A673 (cell line): ENCODE results near the gene HDDC3. TPM values are rescaled to one million over a fixed set of nuclear protein-coding genes. Genes with fewer than 3 reads are reported as not detected.

Experiments
- BruUV-seq: library from RNA; stranded (reverse); fragments of 400-500 nt; replicated peaks from 2 replicates; lab custom pipeline; 2021; lab: Mats Ljungman, UMichigan
- CTCF ChIA-PET: fragments of 300-600 bp; sonication (Branson Sonifier 250); formaldehyde crosslinking; loops from one replicate; lab custom pipeline; 2022; ENCODE audit warnings: antibody characterized with exemption; lab: Charles Lee
- POLR2A ChIA-PET: fragments of 300-600 bp; sonication (Branson Sonifier 250); formaldehyde crosslinking; loops from one replicate; lab custom pipeline; 2022; ENCODE audit warnings: antibody characterized with exemption; ENCODE audit not compliant: low non-redundant PET; lab: Charles Lee
- DNase-seq: peaks from one replicate; pipeline ENCODE4 v3.0.0-alpha.2; 2015; ENCODE audit warnings: low spot score
- H3K27ac ChIP-seq: fragments of 200-600 bp; sonication (generic); 2 replicates; pipeline ENCODE4 v1.5.1; 2016; ENCODE audit warnings: mixed run types, low read depth, mild to moderate bottlenecking, mixed read lengths, antibody characterized with exemption, low read length; ENCODE audit not compliant: poor library complexity, severe bottlenecking
- H3K27me3 ChIP-seq: fragments of 200-600 bp; sonication (generic); replicated peaks from 2 replicates; pipeline ENCODE4 v1.6.1; 2017; ENCODE audit warnings: mixed run types, low read depth, mild to moderate bottlenecking, mixed read lengths, antibody characterized with exemption, low read length; ENCODE audit not compliant: insufficient read depth, poor library complexity
- H3K36me3 ChIP-seq: fragments of 200-600 bp; sonication (generic); 2 replicates; pipeline ENCODE4 v1.6.1; 2016; ENCODE audit warnings: mixed run types, mild to moderate bottlenecking, mixed read lengths, antibody characterized with exemption, low read length; ENCODE audit not compliant: insufficient read depth, poor library complexity, severe bottlenecking
- H3K4me1 ChIP-seq: fragments of 200-600 bp; sonication (generic); 2 replicates; pipeline ENCODE4 v1.6.1; 2017; ENCODE audit warnings: mixed run types, mild to moderate bottlenecking, mixed read lengths, antibody characterized with exemption, low read length; ENCODE audit not compliant: insufficient read depth, poor library complexity, severe bottlenecking
- H3K4me3 ChIP-seq: fragments of 200-600 bp; sonication (generic); 2 replicates; pipeline ENCODE4 v1.5.1; 2016; ENCODE audit warnings: low read depth, mixed run types, mild to moderate bottlenecking, mixed read lengths, low read length; ENCODE audit not compliant: poor library complexity, severe bottlenecking
- H3K9me3 ChIP-seq: fragments of 200-600 bp; sonication (generic); 2 replicates; pipeline ENCODE4 v1.6.1; 2016; ENCODE audit warnings: mixed run types, low read depth, mild to moderate bottlenecking, mixed read lengths, antibody characterized with exemption, low read length; ENCODE audit not compliant: poor library complexity, severe bottlenecking
- CTCF ChIP-seq: fragments of 300-800, 200-600 bp; sonication (generic); conservative IDR thresholded peaks from 2 replicates; pipeline ENCODE4 v1.5.1; 2017; ENCODE audit warnings: low read depth, mild to moderate bottlenecking, antibody characterized with exemption, low read length, moderate library complexity, mixed read lengths
- EZH2 ChIP-seq: fragments of 200-600 bp; sonication (generic); IDR thresholded peaks from 2 replicates; pipeline ENCODE4 v1.6.1; 2017; ENCODE audit warnings: borderline replicate concordance, low read depth, mild to moderate bottlenecking, mixed read lengths, antibody characterized with exemption, low read length; ENCODE audit not compliant: poor library complexity, severe bottlenecking
- intact Hi-C: fragments of 100-400 bp; cut with micrococcal nuclease; formaldehyde crosslinking; loops from one replicate; pipeline ENCODE4 v1.10.0; 2022; ENCODE audit not compliant: unreplicated experiment
- total RNA-seq: library from RNA; stranded (reverse); gene quantifications from 2 replicates; pipeline ENCODE4 v1.2.3, GENCODE V29; 2021

Gene HDDC3
- total RNA-seq, 1 experiment from 2014 or later, result 23.9 TPM

DNA sequence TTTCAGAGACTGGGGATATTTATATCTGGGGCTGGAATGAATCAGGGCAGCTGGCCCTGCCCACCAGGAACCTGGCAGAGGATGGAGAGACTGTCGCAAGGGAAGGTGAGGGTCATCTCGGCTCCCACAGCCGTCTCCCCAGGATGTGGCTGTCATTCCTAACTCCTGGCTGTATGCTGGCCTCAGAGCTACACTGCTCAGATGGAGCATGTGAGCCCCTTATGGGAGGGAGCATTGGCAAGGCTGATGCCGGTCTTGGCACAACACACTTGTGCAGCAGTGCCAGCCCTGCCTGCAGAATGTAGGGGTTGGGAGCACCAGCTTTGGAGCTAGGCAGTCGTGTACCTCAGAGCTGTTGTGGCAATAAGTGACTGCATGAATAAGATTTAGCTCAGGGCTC is 27.5 kb upstream of the HDDC3 start:
- Histone ChIP-seq H3K27me3 (no peaks in the 10 kb centered on the region), H3K9me3 (no peaks in the 10 kb centered on the region), H3K27ac (no peak overlapping the region), H3K4me1 (peaks cover 15% of the 10 kb centered on the region), H3K36me3 (peaks cover 56% of the 10 kb centered on the region), H3K4me3 (no peak overlapping the region)
- TF ChIP-seq CTCF (no peak), EZH2 (no peak)
- intact Hi-C loops, result loop anchor here (5.0 kb wide), 1 partner anchor 32 kb away; the partner anchor contains the start of gene PRC1
- BruUV-seq, result no TSS peak
- ChIA-PET CTCF (interaction anchor here (0.7 kb wide), 1 partner anchor 309 kb away, joined by 4 read pairs; no protein-coding TSS in a partner anchor), POLR2A (no interaction called here)
- DNase-seq, result no peak

DNA sequence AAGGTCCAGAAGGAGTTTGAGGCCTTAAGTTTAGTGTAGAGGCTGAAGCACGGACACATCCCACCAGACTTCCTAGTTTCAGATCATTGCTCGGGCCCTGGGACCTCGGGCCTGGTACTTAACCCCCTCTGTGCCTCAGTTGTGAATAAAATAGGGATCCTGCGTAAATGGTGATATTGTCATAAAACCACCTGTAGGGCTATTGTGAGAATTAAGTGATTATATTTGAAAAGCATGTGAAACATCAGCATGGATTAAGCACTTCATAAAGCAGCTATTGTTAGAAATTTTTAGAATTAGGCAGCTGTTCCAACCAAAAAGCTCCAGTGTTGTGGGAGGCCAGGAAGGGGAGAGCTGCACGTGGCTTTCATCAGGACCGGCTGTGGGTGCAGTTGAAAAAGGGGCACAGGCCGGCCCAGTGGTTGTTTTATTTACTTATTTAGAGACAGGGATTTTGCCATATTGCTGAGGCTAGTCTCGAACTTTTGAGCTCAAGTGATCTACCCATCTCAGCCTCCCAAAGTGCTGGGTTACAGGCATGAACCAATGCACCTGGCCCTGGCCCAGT is 26.8 kb upstream of the HDDC3 start:
- peaks cover 15% of the 10 kb centered on the region for H3K4me1 ChIP-seq
- no peak overlapping the region for H3K4me3 ChIP-seq
- H3K9me3 ChIP-seq, result no peaks in the 10 kb centered on the region
- TF ChIP-seq CTCF (no peak), EZH2 (no peak)
- no TSS peak for BruUV-seq
- POLR2A ChIA-PET, result no interaction called here
- intact Hi-C loops, result loop anchor here (5.0 kb wide), 1 partner anchor 33 kb away; the partner anchor contains the start of gene PRC1
- DNase-seq, result no peak
- no peaks in the 10 kb centered on the region for H3K27me3 ChIP-seq
- peaks cover 48% of the 10 kb centered on the region for H3K36me3 ChIP-seq
- CTCF ChIA-PET, result interaction anchor here (0.7 to 2.8 kb wide), 3 partner anchors 43 to 312 kb away, joined by 3 to 12 read pairs (median 7); no protein-coding TSS in a partner anchor
- no peak overlapping the region for H3K27ac ChIP-seq

DNA sequence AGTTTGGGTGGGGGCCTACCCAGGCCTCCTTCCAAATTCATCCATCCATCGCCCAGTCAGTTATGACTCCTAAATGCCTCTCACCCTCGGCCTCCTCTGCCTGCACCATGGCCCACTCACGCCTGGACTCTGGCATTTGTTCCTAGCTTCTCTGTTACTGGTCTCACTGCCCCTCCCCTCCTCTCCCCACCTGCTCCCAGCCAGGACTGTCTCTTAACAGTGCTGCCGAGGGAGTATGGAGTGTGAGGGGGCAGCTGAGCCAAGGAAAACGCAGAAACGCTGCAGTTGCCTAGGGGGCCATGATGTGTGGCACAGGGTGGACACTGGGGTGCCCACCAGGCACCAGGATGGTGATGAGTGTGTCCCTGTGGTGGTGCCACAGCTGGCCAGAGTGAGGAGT is 25.4 kb upstream of the HDDC3 start:
- H3K27ac ChIP-seq, result peak overlapping the region; percentile 98
- TF ChIP-seq CTCF (no peak), EZH2 (no peak)
- H3K36me3 ChIP-seq, result peaks cover 46% of the 10 kb centered on the region
- H3K4me1 ChIP-seq, result peaks cover 15% of the 10 kb centered on the region
- no peaks in the 10 kb centered on the region for H3K9me3 ChIP-seq
- no TSS peak for BruUV-seq
- CTCF ChIA-PET, result interaction anchor here (0.7 to 2.8 kb wide), 3 partner anchors 22 to 311 kb away, joined by 4 to 12 read pairs (median 9); partner anchors contain the start of gene UNC45A
- intact Hi-C loops, result loop anchor here (1.0 to 5.0 kb wide), 3 partner anchors 35 to 313 kb away; partner anchors contain the start of gene PRC1
- POLR2A ChIA-PET, result interaction anchor here (0.6 to 0.7 kb wide), 5 partner anchors 9 to 78 kb away, joined by 3 to 4 read pairs (median 3); no protein-coding TSS in a partner anchor
- DNase-seq, result no peak
- peak overlapping the region; percentile 76 for H3K4me3 ChIP-seq
- no peaks in the 10 kb centered on the region for H3K27me3 ChIP-seq
